ENCODE data around the gene GPC3.

Gene GPC3

GRCh38 chrX:133836561-133836960, 148.8 kb downstream of the GPC3 start:
- TF ChIP-seq, protein P1, sequence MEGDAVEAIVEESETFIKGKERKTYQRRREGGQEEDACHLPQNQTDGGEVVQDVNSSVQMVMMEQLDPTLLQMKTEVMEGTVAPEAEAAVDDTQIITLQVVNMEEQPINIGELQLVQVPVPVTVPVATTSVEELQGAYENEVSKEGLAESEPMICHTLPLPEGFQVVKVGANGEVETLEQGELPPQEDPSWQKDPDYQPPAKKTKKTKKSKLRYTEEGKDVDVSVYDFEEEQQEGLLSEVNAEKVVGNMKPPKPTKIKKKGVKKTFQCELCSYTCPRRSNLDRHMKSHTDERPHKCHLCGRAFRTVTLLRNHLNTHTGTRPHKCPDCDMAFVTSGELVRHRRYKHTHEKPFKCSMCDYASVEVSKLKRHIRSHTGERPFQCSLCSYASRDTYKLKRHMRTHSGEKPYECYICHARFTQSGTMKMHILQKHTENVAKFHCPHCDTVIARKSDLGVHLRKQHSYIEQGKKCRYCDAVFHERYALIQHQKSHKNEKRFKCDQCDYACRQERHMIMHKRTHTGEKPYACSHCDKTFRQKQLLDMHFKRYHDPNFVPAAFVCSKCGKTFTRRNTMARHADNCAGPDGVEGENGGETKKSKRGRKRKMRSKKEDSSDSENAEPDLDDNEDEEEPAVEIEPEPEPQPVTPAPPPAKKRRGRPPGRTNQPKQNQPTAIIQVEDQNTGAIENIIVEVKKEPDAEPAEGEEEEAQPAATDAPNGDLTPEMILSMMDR (IDR thresholded peaks at IDR 0.05; ENCODE audit: low read depth, low read length) = no peak
- no peak for DNase-seq (ENCODE audit: extremely low read depth, low read depth)

DNA sequence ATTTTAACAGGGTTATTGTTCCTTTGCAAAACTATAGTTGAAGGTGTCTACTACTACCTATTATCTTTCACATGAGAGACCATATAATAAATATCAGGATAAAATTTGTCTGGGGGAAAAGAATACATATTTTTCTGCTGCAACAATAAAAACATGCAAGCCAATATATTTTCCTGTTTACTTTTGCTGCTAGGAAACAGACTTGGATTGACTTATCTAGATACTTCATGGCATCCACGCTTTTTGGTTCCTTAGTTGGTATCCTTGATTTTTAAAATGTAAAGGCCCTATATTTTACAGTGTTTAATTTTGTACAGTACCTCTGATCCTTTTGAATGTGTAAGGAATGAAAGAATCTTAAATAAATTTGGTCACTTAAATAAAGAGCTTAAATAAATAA, 150.6 kb downstream of the GPC3 start:
- TF ChIP-seq, protein P1 (IDR thresholded peaks at IDR 0.05; ENCODE audit: low read depth, low read length) = no peak
- DNase-seq (ENCODE audit: extremely low read depth, low read depth) = no peak

DNA sequence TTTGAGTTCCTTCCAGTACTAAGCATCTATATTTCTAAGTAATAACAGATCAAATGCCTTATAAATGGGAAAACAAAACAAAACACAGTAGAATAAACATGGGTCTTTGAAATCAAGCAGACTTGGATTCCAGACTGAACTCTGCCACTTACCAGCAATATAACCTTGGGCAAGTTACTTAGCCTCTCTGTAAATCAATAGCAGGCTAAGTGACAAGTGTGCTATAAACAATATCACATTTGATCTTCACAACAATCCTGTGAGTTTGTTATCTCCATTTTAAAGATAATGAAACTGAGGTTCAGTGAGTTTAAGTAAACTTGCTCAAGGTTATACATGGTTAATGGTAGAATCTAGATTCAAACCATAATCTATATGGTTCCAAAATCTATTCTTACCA, 165.8 kb downstream of the GPC3 start:
- TF ChIP-seq, protein P1 (IDR thresholded peaks at IDR 0.05; ENCODE audit: low read depth, low read length) = no peak
- no peak for DNase-seq (ENCODE audit: extremely low read depth, low read depth)

GRCh38 chrX:133818019-133818418, 167.4 kb downstream of the GPC3 start:
- TF ChIP-seq, protein P1 (IDR thresholded peaks at IDR 0.05; ENCODE audit: low read depth, low read length) = no peak
- no peak for DNase-seq (ENCODE audit: extremely low read depth, low read depth)

DNA sequence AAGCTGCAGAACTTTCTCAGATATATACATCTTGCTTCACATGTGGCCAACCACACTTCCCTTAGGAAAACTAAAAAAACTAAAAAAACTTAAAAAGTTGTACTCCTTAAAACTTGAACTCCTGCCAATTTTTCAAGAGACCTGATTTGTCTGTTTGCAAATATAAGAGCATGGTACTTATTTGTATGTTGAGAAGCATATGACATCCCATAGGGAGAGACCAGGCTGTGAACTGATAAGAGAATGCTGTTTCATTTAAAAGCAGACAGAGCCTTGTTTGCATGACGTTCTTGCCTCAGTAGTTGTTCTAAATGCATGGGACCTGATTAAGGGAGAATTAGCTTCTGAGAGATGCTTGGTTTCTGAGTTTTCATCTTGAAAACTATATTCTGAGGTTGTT, 169.9 kb downstream of the GPC3 start:
- DNase-seq (ENCODE audit: extremely low read depth, low read depth) = no peak
- TF ChIP-seq, protein P1 (IDR thresholded peaks at IDR 0.05; ENCODE audit: low read depth, low read length) = no peak

DNA sequence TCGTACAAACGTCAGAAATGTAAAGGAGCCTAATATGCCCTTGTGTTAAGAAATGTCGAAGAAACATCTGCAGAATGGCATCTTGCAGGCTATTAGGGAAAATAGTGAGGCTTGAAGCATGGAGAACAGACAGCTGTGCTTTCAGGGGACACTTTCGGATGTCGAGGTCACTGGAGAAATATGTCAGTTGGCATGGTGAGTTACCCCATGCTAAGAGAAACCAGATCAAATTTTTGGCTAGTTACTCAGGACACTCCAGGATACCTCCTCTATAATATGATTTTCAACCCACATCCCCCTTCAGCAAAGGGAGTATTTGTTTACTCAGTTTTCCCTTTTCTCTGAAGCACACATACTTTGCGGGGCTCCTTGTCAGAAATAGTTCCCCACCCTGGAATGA, 171.4 kb downstream of the GPC3 start:
- no peak for DNase-seq (ENCODE audit: extremely low read depth, low read depth)
- TF ChIP-seq, protein P1 (IDR thresholded peaks at IDR 0.05; ENCODE audit: low read depth, low read length) = no peak

DNA sequence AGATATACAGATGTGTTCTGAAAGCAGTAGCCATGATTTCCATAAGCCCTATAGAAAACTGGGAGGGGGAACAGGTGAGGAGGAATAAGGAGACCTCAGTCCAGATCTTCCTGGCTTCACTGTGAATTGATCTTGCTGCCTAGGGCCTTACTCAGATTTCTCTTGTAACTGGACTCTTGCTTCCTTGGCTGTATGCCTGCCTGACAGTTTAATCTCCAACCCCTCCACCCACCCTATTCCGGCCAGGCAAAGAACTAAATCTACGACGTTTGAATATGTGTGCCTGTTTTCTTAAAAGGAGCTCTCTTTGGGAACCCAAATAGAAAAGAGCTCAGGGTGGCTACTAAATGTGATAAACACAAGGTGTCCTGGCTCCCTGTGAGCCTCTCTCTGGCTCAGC, 173.0 kb downstream of the GPC3 start:
- TF ChIP-seq, protein P1 (IDR thresholded peaks at IDR 0.05; ENCODE audit: low read depth, low read length) = no peak
- DNase-seq (ENCODE audit: extremely low read depth, low read depth) = no peak

Data from AG09319 (cell line).